ENCODE data around the gene LRRC58.

DNA sequence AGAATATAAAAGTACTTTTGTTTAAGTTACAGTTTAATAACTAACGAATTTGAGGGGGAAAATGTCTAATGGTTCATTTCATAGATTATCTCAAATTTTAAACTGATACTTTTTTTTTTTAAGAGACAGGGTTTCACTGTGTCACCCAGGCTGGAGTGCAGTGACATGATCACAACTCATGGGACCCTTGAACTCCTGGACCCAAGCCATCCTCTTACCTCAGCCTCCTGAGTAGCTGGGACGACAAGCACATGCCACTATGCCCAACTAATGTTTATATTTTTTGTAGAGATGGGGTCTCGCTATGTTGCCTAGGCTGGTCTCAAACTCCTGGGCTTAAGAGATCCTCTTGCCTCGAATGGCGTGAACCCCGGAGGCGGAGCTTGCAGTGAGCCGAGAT is 16.5 kb downstream of the LRRC58 start:
- TF ChIP-seq ATF3 (IDR thresholded peaks at IDR 0.05; ENCODE audit: insufficient read depth, low read depth, low read length) (no peak), SRF (IDR thresholded peaks at IDR 0.05; ENCODE audit: low read depth, low read length) (no peak), RAD21 (IDR thresholded peaks at IDR 0.05 in 1 of 2, conservative IDR thresholded peaks at IDR 0.05 in 1 of 2; ENCODE audit: low read depth in 2 of 2, low read length in 2 of 2) (no peak), CEBPB (IDR thresholded peaks at IDR 0.05; ENCODE audit: low read depth, low read length) (no peak), POLR2A (IDR thresholded peaks at IDR 0.05; ENCODE audit: control extremely low read depth in 1 of 2, low read depth in 2 of 2, low read length in 2 of 2) (no peak), SIX5 (IDR thresholded peaks at IDR 0.05; ENCODE audit: low read depth, low read length) (no peak), POLR2AphosphoS5 (IDR thresholded peaks at IDR 0.05; ENCODE audit: low read depth, low read length) (no peak), ZNF274 (IDR thresholded peaks at IDR 0.05; ENCODE audit: borderline replicate concordance, extremely low read depth, low read length) (no peak), E2F6 (IDR thresholded peaks at IDR 0.05) (no peak), TBP (IDR thresholded peaks at IDR 0.05; ENCODE audit: low read depth, low read length) (no peak)
- TF ChIP-seq, protein P1, sequence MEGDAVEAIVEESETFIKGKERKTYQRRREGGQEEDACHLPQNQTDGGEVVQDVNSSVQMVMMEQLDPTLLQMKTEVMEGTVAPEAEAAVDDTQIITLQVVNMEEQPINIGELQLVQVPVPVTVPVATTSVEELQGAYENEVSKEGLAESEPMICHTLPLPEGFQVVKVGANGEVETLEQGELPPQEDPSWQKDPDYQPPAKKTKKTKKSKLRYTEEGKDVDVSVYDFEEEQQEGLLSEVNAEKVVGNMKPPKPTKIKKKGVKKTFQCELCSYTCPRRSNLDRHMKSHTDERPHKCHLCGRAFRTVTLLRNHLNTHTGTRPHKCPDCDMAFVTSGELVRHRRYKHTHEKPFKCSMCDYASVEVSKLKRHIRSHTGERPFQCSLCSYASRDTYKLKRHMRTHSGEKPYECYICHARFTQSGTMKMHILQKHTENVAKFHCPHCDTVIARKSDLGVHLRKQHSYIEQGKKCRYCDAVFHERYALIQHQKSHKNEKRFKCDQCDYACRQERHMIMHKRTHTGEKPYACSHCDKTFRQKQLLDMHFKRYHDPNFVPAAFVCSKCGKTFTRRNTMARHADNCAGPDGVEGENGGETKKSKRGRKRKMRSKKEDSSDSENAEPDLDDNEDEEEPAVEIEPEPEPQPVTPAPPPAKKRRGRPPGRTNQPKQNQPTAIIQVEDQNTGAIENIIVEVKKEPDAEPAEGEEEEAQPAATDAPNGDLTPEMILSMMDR (IDR thresholded peaks at IDR 0.05; ENCODE audit: control extremely low read depth in 1 of 3, insufficient read depth in 1 of 3, low read depth in 1 of 3, low read length in 3 of 3) = no peak

Data from H1 (cell line).